ENCODE results near the gene GALNT17.

GALNT17 gene

DNA sequence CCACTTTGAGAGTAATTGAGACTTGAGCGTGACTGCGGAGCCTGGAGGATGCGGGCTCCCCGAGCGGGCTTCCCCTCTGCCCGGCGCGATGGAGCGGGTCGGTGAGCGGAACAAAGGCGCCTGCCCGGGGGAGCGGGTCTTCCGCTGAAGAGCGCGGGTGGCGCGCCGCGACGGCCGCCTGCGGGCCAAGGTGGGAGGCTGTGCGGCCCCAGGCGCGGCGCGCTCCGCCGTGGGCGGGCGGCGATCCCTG, at the start of gene GALNT17:
Gene GALNT17 (plus strand): TSS at position 18 of the 250 bp plus-strand sequence.
- DNase-seq = no peak

DNA sequence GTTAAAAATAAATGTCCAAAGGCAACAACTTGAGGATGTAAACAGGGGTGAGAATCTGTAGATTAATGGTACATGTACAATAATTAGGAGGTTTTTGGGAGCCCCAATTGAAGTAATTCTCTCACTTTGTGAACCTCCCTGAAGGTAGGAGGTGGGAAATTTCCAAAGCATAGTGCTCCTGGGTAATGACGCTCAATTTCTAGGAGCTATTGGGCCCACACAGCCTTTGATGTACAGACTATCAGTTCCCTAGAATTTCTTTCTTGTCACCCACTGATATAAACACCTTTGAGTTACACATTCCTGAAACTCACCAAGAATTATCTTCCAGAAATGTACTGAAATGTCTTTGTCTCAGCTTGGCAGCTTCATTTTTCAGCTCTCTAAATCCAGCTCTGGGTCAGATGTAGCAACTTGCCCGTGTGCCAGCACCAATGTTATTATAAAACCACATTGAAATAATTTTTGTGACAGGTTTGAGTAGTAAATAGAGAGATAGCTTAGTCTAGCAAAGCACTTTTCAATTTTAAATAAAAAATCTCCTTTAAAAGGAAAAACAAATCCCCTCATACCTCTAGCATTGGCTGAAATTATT, 36.6 kb upstream of the GALNT17 start:
- no peak for DNase-seq

DNA sequence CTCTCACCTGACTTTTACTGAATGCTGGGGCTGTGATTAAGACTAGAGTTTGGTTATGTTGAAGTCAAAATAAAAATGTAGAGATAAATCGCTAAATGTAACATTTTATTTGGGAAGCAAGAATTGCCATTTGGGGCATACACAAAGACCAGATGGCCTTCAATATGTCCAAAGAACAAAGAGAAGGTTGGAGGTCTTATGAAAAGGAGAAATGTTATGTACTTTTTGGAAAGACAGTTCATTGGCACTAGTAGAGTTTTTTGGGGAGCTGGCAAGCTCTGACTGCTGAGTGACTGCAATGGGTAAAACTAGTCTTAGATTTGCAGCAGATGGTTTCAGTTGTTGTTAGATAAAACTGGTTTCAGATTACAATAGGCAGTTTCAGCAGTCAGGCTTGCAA, 35.6 kb upstream of the GALNT17 start:
- DNase-seq = no peak

DNA sequence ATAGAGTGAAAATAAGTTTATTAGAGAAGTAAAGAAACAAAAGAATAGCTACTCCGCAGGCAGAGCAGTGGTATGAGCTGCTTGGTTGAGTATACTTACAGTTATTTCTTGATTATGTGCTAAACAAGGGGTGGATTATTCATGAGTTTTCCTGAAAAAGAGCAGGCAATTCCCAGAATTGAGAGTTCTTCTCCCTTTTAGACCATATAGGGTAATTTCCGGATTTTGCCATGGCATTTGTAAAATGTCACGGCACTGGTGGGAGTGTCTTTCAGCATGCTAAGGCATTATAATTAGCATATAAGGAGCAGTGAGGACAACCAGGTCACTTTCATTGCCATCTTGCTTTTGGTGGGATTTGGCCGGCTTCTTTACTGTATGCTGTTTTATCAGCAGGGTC, 25.7 kb upstream of the GALNT17 start:
- DNase-seq = no peak

DNA sequence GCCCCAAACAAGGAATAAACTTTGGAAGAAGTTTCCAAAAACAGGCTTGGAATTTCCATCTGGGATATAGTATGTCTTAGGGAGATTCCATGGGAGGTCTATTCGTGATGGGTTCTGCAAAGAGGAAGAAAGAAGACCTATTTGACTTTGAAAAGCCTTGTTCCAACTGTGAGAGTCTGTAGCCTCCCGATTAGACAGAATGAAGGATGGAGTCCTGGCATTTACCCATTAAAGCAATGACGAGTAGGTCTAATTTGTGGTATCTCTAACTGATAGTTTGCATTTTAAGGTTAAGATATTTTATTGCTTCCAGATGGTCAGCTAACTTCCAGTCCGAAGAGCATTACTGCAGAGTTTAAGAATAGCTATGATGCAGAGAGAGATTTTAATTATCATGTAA, 19.5 kb upstream of the GALNT17 start:
- no peak for DNase-seq

DNA sequence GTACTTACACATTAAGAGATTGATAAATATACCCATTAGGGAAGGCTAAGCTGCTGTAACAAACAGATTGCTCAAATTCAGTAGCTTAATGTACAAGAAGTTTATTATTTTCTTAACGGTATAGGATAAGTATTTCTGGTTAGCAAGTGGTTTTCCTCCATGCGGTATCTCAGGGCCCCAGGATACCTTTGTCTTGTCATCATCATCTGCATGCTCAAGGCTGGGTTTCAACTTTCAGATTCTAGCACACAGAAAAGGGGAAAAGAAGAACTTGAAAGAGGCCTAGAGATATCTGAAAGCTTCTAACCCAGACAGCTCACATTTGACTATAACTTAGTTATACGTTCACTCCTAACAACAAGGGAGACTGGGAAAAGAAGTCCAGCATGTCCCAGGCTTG, 11.8 kb upstream of the GALNT17 start:
- DNase-seq = no peak

DNA sequence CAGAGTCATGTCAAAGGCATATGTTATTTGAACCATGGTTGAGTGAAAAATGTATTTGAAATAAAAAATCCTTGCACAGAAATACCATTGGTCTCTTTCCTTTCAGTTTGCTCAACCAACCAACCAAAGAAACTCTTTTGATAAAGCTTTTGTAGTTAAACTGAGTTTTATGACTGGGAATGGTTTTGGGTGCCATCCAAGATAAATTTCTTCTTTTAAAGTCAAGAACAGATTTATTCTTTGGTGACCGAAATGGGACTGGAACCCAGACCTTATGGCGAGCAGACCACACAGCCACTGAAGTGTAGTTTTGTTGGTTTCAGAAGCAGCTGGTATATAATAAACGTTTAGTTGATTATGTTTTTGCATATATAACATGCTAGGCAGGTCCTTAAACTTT, 2.8 kb upstream of the GALNT17 start:
- DNase-seq = no peak

DNA sequence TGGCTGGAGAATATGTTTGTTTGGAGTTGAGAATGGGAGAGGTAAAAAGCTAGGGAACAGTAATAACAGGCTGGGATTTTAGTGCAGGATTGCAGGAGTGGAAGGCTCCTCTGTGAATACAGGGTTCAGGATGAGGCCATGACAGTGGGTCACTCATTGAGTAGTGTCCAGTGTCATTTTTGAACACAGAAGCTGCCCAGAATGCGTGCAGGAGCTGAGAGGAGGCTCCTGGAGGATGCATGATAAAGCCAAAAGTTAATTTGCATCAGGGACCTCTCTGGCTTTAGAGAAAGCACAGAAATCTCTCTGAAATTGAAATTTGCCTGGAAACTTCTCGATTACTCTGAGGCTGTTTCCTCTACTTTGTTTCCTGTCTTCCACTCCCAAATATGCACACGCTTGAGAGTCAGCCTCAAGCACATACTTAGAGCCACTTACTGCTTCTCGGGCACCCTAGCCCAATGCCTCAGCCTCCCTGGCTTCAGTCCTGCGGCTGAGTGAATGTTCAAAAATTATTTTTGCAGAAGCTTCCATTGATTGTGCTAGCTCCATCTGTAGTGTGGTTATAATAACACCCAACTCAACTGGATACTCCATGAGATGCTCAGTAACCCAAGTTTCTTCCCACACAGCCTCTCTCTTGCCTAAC, 1.8 kb upstream of the GALNT17 start:
- DNase-seq = no peak

DNA sequence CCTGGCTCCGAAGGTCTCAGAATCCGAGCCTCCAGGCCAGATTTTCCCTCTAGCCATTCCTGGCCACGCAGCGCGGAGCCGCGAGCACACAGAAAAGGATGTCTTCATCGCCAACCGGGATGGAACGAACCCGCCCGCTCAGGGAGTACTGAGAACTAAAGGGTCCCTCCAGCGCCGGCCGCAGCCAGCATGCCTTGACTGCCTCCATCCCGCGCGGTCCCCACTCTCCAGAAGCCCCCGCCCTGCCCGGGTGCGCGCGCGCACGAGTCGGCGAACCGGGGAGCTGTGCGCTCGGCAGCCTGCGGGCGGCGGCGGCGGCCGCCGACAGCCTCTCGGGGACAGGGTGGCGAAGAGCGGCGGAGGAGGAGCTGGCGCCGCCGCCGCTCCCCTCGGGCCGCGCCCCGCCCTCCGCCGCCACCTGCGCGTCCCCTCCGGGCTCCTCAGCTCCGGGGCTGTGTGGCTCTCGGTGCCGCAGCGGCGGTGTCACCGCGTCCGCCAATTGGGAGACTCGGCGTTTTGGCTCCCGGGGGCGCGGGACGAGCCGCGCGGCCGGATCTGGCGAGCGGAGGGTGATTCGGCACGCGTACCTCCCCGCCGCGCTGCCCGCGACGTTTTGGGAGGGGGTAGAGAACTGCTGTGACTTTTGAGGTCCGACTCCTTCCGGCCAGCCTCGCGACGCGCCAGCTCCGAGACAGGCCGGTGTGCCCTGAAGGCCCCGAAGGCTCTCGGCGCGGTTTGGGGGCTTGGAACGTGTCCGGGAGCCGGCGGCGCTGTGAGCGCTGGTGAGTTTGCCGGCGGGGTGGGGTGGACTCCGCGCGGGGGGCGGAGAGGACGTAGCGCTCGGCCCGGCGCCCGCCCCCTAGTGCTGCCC, 453 bp upstream of the GALNT17 start:
- DNase-seq = no peak

DNA sequence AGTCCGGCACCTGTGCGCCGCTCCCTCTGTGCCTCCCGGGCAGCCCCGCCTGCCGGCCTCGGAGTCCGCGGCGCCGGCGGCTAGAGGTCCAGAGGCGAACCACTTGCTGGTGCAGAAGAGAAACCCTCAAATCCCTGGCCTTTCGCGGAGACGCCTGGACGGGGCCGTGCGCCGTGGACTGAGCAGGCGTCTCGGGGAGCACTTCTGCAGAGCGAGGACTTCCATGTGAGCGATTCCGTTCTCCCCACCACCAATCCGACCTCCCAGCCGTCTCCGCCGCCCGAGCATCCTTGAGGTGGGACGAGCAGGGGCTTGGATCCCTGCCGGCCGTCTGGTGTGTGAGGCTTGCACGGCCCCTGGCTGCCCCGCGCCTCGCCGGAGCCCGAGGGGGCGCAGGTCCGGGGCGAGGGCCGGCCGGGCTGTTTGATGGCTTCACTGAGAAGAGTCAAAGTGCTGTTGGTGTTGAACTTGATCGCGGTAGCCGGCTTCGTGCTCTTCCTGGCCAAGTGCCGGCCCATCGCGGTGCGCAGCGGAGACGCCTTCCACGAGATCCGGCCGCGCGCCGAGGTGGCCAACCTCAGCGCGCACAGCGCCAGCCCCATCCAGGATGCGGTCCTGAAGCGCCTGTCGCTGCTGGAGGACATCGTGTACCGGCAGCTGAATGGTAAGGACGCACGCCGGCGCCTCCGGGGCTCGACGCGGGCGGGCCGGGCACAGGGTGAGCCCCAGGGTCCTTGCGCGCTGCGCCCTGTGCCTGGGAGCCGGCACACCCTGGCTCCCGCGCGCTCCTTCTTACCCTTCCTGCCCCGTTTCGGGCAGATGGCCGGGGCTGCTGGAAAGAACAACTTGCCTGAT, 660 bp downstream of the GALNT17 start:
- DNase-seq = no peak

DNA sequence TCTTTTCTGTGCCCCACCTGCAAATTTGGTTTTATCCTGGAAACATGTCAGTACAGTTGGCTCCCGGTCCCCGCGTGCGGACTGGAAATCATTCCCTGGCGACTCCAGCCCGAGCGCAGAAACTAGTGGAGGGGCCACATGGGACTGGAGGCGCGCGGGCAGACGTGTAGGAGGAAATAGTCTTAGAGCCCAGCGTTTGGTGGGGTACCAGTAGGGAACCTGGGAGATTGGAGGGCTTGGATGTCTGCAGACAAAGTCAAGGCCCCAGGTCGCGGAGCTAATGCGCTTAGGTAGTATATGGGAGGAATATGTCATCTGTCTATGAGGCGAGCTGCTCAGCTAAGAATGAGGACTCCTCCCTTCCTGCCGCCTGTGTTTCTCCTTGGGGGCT, 1.3 kb downstream of the GALNT17 start:
- no peak for DNase-seq

DNA sequence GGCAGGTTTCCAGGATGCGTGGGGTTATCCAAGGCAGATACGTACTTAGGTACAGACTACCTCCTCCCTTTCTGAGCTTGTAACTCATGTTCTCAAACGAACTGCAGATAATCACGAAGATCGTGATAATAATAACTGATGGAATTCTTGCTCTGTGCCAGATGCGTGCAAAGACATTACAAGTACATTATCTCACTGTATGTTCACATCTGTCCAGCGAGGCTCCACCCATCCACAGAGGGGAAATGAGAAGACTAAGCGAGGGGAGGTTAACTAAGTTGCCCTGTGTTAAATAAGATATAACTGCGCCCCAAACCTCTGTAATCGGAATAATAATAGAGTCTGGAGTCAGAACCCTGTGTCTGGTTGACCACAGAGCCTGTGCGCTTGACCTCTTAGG, 1.9 kb downstream of the GALNT17 start:
- DNase-seq = no peak

DNA sequence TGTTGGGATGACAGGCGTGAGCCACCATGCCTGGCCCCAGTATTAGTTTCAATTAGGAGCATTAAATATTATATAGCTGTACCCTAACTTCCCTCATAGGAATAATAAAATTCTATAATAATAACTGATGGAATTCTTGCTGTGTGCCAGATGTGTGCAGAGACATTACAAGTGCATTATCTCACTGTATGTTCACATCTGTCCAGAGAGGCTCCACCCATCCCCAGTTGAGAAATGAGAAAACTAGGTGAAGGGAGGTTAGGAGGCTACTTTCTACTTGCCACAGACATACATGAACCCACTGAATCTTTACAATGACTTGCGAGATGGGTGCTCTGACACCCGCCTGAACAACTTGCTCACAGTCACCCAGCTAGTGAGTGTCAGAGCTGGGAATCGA, 3.2 kb downstream of the GALNT17 start:
- no peak for DNase-seq

DNA sequence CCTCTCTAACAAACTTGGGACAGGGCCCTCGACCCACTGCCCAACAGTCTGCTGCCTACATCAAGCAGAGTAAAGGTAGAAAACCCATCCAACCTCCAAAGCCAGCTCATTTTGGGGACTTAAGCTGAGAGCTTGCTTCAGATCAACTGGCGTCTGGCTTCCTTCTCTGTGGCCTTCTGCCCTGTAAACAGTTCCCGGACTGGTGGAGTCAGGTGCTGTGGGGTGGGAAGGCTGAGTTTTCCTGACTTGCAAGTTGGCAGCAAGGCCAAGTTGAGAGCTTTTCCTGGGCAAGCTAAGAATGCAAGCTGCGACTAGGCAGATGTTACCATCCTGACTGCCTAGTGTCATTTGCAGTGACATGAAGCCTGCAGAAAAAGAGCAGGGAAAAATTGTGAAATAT, 3.7 kb downstream of the GALNT17 start:
- DNase-seq = no peak

DNA sequence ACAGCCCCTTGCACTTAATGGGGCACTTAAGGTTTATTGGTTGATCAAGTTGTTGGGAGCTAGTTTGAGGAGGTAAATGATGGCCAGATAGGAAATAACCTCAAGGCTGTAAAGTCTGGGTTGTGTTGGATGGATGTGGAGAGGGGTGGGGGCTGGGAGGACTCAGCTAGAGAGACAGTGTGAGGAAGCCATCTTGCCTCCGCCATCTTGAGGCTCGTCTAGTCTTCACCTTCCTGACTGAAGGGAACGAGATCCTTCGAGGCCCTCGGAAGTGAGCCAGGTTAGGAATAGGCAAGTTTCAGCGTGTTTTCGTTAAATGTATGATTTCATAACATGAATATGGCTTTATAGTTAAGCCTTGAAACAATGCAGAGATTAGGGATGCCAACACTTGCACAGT, 5.5 kb downstream of the GALNT17 start:
- no peak for DNase-seq

DNA sequence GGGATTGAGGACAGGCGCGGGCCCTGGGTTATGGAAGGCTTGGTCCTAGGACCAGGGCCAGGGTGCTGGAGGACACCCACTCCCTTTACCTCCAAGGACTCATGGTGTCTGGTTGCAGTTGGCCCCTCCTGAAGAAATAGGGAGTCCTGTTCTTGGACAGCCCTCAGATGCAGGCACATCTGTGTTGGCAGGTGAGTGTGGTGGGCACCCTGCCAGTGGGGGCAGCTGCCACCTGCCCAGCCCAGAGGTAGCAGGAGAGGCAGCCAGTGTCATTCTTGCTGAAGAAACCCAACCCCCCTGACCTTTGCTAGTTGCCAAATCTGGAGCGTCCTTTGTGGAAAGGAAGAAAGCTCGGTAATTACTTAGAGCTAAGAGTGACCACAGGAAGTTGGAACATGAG, 8.3 kb downstream of the GALNT17 start:
- no peak for DNase-seq

DNA sequence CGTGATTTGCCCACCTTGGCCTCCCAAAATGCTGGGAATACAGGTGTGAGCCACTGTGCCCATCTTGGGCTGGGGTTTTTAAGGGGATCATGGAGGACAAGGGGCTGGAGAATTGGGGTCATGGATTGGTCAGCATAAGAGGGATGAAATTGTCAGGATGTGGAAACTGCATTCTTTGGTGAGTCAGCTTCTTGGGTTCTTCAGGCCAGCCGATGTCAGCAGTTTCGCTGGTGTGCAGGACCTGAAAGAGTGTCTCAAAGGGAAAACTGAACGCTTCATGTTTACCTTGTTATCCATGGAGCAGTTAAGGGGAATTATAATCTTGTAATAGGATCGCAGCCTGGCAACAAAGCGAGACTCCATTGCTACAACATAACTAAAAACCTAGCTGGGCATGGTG, 13.0 kb downstream of the GALNT17 start:
- DNase-seq = no peak

DNA sequence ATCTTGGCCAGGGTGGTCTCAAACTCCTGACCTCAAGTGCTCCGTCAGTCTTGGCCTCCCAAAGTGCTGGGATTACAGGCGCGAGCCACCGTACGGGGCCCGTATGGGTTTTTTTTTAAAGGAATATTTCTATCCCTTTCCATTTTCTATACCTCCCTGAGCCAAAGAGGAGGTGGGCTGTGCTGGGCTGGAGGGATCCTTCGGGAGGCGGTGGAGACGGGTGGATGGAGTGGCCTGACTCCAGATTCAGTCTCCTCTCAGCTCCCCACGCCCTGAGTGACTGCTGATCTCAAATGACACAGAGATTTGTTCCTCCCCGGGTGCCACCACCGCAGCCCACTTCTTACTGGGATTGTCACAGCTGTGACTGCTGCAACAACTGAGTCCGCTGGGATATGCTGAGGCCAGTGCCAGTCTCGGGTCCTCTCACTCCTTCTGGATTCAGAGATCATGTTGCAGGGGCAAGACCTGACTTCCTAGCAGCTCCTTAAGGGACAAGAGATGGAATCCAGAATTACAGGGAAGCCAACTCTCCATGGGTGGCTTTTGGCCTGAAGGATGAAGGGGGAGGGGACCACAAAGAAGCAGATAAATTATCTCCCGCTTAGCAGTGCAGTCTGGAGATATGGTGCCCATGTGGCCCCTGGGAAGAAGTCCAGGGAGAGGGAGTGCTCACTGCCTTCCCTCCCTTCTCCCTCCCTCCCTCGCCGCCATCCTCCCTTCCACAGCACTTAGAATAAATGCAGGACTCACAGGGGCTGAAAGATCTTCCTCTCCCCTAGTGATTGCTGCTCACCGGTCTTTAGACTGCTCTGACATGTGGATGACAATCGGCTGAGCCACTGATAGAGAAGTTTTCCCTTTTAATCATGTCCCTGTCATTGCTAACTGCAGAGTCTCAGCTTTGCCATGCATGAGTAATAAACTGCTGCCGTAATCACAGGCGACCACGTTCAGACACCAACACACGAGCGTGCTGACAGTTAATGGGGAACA, 14.3 kb downstream of the GALNT17 start:
- DNase-seq = no peak

DNA sequence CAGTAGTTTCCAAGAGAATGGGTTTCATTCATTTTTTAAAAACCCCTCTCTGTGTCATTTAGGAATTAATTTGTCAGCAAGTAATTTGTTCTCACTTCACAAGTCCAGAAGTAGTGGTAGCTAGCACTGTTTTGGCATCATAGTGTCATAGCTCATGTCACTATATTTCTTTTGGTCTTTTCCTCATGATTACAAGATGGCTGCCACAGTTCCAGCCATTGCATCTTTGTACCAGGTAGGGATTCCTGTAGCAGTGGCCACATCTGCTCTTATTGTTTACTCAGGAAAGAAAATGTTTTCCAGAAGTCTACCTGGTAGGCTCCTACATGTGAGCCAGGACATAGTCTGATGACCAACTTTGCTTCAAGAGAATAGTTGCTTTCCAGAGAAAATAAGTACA, 16.2 kb downstream of the GALNT17 start:
- no peak for DNase-seq

DNA sequence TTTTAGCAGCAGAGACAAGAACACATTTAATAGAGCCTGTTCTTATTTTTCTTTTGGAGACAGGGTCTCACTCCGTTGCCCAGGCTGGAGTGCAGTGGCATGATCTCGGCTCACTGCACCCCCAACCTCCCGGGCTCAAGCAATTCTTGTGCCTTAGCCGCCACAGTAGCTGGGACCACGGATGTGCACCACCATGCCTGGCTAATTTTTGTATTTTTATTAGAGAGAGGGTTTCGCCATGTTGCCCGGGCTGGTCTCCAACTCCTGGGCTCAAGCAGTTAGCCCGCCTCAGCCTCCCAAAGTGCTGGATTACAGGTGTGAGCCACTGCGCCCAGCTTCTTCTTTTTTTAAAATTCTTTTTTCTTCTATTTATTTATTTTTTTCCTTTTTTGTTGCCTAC, 23.3 kb downstream of the GALNT17 start:
- DNase-seq = no peak

DNA sequence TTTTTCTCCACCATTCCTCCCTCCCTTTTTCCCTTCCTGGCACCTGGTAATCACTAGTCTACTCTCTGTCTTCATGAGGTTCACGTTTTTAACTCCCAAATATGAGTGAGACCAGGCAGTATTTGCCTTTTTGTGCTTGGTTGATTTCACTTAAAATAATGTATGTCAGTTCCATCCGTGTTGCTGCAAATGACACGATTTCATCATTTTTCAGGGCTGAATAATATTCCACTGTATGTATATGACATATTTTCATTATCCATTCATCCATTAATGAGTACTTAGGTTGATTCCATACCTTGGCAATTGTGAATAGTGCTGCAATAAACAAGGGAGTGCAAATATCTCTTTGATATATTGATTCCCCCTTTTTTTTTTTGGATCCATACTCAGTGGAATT, 25.8 kb downstream of the GALNT17 start:
- no peak for DNase-seq

DNA sequence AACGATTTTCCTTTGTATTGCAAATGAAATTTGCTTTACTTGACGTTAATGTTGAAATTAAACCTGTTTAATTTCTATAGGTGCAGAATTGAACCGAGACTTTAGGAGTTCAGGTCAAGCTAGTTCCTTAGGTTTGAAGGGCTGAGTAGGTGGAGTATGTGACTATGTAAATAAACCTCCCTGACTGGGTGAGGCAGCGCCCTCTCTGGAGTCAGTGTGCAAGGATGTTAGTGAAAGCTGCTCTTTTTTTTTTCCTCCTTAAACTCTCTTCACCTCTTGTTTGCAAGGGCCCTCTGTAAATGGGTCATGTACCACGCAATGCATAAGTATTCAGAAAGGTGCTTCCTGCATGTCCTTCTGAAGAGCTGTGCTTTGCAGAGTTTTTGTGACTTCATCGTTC, 33.8 kb downstream of the GALNT17 start:
- DNase-seq = no peak

All from CD4-positive, alpha-beta T cell treated with Interferon gamma for 1 hour (primary cell).